ENCODE results near the gene LMO7.

Gene LMO7

DNA sequence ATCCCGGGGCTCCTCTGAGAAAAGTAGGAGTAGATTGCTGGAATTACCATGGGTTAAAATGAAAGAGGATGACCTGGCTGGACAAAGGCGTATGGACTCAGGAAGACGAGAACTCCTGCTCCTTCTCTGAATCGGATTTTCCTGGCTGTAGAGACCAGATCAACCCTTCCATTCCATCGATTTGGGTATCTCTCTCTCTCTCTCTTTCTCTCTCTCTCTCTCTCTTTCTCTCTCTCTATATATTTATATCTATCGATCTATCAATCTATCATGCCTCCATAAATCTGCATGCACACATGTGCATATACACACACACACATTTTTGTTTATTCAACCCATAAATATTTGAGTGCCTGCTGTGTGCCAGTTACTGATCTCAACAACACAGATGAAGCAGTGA, 234.9 kb downstream of the LMO7 start:
- DNase-seq (ENCODE audit: low spot score): no peak
- peak overlapping the region; percentile 64 for H3K4me3 ChIP-seq
- H3K27ac ChIP-seq: no peak overlapping the region
- TF ChIP-seq, protein P1, sequence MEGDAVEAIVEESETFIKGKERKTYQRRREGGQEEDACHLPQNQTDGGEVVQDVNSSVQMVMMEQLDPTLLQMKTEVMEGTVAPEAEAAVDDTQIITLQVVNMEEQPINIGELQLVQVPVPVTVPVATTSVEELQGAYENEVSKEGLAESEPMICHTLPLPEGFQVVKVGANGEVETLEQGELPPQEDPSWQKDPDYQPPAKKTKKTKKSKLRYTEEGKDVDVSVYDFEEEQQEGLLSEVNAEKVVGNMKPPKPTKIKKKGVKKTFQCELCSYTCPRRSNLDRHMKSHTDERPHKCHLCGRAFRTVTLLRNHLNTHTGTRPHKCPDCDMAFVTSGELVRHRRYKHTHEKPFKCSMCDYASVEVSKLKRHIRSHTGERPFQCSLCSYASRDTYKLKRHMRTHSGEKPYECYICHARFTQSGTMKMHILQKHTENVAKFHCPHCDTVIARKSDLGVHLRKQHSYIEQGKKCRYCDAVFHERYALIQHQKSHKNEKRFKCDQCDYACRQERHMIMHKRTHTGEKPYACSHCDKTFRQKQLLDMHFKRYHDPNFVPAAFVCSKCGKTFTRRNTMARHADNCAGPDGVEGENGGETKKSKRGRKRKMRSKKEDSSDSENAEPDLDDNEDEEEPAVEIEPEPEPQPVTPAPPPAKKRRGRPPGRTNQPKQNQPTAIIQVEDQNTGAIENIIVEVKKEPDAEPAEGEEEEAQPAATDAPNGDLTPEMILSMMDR (IDR thresholded peaks at IDR 0.05): no peak

DNA sequence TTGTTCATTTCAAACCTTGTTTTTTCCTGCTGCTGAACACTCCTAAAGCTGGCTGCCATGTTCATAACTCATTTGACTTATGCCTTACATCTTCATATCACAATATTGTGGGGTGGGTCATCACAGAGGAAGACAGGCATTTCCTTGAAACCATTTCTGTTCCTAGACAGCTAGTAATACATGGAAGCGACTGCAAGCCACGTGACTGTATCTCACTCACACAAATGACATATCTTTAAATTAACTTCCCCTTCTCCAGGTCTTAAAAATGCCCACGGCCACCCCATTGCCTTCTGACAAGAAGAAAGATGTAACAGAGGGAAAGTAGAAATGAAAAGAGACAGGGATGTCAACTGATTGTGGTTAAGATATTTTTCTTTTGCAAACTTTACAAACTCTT, 236.8 kb downstream of the LMO7 start:
- no peak for DNase-seq (ENCODE audit: low spot score)
- Histone ChIP-seq H3K4me3 (no peak overlapping the region), H3K27ac (no peak overlapping the region)
- TF ChIP-seq, protein P1 (IDR thresholded peaks at IDR 0.05): no peak

DNA sequence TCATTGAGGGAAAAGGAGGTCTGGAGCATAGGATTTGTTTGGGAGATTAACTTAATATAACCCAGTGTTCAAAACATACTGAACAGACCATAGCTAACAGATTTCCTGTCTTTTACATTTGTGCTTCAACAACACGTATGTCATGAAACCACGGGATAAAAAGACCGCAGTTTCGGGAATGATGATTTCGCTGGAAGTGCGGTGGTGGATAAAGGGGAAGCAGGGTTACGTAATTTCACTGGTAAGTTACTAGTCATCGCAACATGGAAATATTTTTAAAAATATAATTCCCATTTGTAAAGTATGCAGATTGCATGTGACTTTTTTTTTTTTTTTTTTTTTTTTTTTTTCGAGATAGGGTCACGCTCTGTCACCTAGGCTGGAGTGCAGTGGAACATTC, 237.4 kb downstream of the LMO7 start:
- DNase-seq (ENCODE audit: low spot score): no peak
- no peak overlapping the region for H3K27ac ChIP-seq
- no peak overlapping the region for H3K4me3 ChIP-seq
- TF ChIP-seq, protein P1 (IDR thresholded peaks at IDR 0.05): no peak

GRCh38 chr13:75875450-75875849, 239.3 kb downstream of the LMO7 start:
- no peak for DNase-seq (ENCODE audit: low spot score)
- TF ChIP-seq, protein P1 (IDR thresholded peaks at IDR 0.05): no peak
- Histone ChIP-seq H3K27ac (no peak overlapping the region), H3K4me3 (no peak overlapping the region)

DNA sequence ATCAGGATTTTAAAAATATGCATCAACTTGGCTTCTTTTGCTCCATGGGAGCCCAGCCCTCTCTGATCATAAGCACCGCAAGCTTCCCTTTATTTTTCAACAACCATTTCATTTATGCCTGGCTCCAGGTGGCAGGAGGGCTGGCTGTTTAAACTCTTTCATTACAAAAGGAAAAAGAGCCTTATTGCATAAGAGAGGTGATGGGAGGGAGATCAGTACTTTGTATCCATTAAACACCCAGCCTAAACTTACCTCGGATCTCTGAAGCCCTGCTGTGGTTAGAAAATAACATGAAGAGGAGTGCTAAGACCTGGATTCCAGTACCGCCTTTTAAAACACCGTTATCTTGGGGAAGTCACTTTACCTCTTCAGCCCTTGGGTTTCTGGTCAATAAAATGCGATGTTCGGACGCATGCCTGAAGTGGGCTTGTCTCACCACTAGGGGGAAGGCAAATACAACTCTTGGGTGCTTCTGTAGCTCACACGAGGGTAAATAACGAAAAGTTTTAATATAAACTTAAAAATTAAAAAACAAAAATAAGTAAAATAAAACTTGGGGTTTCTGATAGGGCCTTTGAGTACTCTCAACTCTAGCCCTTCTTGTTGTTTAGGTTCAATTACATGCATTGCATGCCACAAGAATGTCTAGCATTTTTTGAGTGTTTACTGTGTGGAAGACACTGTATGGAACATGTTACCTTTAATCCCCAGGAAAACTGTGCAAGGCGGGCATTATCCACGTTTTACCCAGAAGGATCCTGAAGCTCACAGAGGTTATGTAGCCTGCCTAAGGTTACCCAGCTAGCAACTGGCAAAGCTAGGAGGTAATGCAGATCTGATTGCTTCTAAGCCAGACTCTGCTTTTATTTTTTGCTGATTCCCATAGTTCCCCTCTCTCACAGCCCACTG, 240.3 kb downstream of the LMO7 start:
- TF ChIP-seq, protein P1 (IDR thresholded peaks at IDR 0.05): peak; percentile 89
- Histone ChIP-seq H3K27ac (no peak overlapping the region), H3K4me3 (no peak overlapping the region)
- DNase-seq (ENCODE audit: low spot score): no peak

DNA sequence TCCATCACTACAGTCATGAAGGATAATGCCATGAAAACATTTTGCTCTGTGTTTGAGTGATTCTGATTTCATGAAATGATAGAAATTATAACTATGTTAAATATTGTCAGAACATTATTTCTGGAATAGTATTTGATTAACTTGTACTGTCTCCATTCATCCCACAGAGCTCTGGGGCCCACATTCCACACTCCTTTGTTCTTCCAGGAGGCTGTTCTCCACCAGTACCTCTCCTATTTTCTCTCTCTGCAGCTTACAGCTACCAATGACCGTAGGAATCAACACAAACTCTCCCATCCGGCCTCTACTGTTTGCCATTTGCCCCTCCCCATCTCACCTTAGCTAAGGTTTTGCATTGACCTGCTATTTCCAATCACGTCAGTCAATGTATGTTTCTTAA, 240.9 kb downstream of the LMO7 start:
- H3K4me3 ChIP-seq: no peak overlapping the region
- H3K27ac ChIP-seq: no peak overlapping the region
- no peak for DNase-seq (ENCODE audit: low spot score)

More for the DNA sequence above, 240.9 kb downstream of the LMO7 start:
- TF ChIP-seq, protein P1 (IDR thresholded peaks at IDR 0.05): no peak

Data from coronary artery (tissue), 2 donors.